Activated T-cell treated with anti-CD3 and anti-CD28 coated beads for 48 hours (primary cell): ENCODE data around the gene ADAMTSL3.
A peak's percentile ranks its signal among the peaks of the same experiment; 100 is the strongest.

ENCODE experiments used
- DNase-seq: peaks from one replicate; pipeline ENCODE4 v3.0.0-alpha.2; 2020; ENCODE audit warnings: low read depth

ADAMTSL3 gene

DNA sequence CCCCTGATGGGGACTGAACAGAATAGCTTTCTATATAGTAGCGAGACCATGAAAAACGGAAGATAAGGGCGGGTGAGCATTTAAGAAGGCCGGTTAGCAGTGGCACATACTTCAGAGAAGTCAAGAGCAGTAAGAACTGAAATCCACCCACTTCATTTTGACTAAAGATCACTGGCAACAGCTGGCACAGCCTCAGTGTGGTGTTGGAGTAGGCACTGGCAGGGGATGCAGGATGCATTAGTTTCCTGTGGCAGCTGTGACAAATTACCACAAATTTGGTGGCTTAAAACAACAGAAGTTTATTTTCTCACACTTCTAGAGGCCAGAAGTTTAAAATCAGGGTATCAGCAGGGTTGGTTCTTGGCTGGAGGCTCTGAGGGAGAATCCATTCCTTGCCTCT is 176.5 kb downstream of the ADAMTSL3 start:
- no peak for DNase-seq

DNA sequence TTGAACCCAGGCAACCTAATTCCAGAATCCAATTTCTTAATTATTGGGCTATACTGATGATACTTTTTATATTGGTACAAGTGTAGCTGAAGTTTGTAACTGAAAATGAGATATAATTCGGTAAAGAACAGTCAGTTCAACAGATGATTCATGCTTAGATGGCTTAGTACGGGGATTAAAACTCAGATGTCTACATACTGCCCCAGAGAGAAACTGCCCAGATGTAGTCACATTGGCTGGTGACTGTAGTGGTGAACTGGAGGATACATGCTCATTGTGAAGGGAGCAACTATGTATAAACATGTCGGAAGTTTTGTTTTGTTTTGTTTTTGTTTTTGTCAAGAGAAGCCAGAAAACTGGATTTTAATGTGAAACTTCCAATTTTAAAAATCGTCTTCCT is 179.6 kb downstream of the ADAMTSL3 start:
- no peak for DNase-seq

DNA sequence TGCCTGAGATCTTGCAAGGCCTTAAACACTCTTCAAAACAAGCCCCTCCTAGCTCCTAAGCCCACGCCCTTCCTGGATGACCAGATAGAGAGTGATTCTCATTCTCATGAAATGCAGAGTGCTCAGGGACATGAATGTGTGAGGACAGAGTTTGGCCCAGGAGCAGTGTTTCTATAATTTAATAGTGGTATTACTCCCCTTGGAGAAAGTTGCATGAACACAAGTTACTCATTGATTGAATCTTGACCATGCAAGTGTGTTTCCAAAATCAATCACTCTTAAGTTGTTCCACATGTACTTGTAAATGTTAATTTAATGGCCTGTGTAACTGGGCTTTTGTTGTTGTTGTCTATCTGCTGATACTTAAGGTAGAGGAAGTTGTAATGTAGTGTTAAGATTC is 181.6 kb downstream of the ADAMTSL3 start:
- DNase-seq = no peak

DNA sequence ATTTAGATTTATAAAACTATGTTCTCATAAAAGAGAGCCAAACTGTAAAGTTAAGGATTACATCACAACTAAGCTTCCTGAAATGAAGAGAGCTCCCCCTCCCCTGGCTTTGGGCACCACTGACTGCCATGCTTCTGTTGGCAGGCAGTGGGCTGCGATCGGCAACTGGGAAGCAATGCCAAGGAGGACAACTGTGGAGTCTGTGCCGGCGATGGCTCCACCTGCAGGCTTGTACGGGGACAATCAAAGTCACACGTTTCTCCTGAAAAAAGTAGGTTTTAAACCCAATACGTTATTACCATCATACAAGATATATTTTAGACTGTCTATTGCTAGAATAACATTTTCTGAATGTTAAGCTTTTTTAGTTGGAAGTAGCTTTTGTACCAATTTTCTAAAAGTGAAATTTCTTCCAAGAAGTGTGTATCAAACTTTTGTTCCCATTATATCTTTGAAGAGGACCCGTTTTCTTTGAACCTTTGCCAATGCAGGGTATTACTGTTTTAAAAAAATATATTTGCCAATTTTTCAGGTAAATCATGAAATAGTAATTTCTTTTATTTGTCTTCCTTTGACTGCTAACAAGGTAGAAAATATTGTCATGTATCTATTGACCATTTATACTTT is 184.1 kb downstream of the ADAMTSL3 start:
- peak; percentile 3 for DNase-seq

DNA sequence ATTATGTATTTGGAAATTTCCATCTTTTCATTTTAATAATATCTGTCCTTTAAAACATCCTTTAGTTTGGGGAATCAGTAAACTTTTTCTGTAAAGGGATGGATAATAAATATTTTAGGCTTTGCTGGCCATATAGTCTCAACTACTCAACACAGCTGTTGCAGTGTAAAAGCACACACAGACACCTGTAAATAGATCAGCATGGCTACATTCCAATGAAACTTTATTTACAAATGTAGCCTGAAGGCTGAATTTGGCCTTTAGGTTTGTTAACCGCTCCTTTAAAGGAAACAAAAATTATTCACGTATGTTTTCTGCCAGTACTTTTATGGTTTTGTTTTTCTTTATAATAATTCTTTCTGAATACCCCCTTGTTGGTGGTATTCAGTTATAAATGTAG is 184.8 kb downstream of the ADAMTSL3 start:
- DNase-seq = no peak

DNA sequence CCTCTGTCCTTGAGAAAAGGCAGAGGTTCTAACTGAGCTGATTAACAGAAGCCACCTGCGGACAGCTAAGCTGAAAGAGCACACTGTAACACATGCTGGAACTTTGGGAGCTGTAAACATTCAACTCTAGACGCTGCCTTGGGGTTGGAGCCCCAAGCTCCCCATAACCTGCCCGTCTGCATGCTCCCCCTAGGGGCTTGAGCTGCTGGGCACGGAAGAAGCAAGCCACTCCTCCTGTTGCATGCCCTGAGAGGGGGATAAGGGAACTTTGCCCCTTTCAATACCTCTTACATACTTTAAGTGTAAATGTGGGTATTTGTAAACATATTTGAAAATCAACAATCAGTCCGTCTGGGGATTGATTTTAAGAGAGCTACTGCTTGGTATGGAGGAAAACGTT is 188.4 kb downstream of the ADAMTSL3 start:
- DNase-seq = no peak

DNA sequence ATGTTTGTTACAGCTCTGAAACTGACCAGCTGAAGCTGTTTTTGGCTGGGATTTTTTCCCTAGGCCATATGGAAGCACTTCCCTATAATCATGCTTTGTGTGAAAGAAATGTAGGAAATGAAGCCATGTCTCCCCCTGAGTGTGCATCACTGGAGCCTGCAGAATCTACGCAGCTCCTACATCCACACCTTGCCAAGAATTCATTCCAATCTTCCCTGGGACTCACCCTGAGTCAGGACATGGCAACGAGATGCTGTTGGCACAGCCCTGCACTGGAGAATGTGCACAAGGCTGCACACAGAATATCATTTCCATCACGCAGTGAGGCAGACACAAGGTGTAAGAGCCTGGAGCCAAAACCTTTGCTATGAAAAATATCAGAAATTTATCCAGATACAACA is 189.5 kb downstream of the ADAMTSL3 start:
- no peak for DNase-seq

DNA sequence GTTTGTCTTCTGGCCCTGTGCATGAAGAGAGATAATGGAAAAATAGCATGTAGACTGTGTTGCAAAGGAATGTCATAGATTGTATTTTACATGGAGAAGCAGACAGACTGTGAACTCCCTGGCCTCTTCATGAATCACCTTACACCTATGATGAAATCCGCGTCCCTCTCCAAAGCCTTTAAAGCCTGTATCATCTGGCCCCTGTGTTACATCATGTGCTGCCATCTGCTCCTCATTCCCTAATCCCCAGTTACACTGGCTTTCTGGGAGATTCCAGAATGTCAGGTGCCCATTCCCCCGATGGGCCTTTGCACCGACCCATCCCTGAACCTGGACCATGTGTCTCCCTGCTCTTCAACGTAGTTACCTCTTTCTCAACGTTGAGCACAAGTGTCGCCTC is 190.8 kb downstream of the ADAMTSL3 start:
- no peak for DNase-seq

DNA sequence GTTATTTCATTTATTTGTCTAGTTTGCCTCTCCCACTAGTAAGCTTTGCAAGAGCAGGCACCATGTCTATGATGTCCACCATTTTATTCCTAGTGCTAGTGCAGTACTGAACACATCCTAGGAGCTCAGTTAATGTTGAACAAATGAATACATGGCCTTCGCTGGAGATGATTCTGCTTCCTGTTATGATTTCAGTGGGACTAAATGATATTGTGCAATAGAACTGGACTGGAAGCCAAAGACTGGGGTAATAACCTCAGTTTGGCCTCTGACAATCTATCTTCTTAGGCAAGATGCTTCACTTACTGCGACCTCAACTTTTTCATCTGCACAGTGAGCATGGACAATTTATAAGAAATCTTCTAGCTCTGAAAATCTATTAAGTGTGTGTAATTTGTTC is 191.3 kb downstream of the ADAMTSL3 start:
- no peak for DNase-seq

DNA sequence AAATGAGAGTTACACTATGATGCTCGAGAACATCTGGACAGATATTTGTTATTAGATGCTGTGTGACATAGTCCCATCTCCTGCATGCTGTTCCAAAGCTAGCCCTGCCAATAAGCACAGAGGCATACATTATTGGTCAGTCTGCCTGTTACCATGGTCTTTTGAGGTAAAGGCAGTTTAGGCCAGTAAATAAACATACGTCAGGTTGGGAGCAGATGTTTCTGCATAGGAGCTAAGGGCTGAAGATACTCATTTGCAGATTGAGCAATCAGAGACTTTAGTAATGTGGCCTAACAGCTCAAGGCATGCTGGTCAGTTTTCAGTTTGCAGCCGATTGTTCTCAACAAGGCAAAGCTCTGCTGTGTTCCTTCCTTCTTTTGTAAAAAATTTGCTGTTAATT is 192.9 kb downstream of the ADAMTSL3 start:
- no peak for DNase-seq

DNA sequence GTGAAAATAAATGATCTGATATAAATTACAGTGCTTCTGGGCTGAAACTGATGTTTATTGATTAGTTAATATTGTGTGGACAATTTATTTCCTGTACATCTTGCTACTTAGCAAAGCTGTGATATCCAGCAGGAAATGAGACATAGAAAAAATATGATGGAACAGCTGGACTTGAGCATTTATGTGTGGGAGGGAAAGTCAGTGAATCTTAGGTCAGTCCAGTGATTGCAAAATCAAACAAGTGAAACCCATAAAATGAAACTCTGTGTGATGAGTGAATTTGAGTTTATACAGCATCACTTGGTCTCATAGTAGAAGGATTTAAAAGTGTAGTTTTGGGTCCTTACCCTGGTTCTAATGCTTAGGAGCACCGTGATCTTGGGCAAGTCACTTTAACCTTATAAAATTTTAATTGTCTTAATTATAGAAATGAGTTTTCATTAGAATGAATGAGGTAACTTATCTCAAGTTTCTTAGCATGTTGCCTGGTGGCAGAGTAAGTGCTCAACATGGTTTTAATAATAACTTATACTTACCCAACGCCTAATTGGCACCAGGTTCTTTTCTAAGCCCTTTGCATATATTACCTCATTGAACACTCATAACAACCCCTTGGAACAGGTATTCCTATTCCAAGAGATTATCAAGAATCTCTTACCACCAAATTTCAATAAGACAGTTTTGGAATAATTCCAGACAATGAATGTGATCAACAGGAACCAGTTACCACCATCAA is 194.6 kb downstream of the ADAMTSL3 start:
- no peak for DNase-seq

DNA sequence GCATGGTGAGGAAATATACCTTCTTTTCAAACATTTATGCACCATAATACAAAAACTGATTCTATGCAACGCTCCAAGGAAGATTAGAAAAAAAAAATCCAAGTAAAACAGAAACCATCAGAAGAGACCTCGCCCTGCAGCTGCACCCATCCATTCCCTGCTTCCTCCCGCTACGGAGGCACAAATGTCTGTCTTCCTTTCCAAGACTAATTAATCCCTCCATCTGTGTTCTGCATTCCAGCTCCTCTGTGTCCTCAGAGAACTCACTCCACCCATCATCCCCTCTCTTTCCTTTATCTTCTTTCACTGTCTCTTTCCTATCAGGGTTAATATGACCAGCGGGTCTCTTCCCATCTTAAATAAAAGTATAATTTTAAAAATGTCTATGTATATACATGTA is 196.1 kb downstream of the ADAMTSL3 start:
- DNase-seq = no peak

DNA sequence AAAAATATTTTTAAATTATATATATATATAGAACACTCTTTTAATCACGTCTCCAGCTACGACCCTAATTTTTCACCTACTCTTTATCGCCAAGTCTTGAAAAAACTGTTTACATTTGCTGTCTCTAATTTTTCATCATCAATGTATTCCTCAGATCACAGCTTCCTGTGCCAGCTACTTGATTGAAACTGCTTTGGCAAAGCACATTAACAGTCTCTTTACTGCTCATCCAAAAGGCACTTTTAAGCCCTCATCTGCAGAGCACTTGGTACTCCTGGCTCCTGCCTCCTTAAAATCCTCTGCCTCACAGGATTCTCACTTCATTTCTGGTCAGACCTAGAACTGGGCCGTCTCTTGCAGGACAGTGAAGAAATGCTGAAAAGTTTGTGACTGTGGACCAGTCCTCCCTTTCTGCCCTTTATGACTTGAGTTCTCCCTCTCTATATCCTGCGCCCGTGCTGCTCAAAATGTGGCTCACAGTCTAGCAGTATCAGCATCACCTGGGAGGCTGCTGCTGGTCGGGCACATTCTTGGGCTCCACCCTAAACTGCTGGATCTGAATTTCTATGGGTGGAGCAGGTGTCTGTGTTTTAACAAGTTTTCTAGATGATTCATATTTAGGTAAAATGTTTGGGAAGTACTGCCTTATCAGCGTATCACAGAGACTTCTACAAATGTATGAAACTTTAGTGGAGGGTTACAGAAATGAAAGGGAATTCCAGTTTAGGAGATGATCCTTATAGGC is 196.8 kb downstream of the ADAMTSL3 start:
- DNase-seq = no peak

DNA sequence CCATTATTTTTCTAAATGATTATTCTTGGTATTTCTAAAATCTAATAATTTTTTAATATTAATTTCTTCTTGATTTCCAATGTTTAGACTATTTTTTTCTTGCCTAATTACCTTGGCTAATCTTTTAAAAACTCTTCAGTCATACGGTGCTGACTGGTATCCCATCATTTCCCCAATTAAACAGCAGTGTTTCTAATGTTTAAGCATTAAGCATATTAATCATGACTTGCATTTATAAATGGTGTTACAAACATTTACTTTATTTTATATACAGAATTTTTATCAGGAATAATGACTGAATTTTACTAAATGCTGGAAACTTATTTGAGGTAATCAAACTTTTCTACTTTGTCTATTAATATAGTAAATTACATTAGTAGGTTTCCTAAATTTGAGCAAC is 199.3 kb downstream of the ADAMTSL3 start:
- DNase-seq = no peak

DNA sequence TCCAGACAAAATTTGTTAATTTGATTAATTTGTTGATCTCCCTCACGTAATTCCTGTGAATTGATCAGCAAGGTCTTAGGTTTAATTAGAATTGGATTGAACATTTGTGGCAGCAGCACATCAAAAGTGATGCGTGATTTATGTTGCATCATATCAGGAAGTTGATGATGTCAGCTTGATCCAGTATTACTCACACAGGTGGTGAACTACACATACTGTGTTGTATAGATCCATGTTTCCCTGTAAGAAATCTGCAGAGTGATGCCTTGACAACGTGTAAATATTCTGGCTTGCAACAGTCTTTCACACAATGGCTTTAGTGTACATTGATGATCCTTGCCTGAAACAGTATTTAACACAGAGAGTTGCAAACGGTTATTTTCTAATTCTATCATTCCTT is 200.4 kb downstream of the ADAMTSL3 start:
- no peak for DNase-seq

DNA sequence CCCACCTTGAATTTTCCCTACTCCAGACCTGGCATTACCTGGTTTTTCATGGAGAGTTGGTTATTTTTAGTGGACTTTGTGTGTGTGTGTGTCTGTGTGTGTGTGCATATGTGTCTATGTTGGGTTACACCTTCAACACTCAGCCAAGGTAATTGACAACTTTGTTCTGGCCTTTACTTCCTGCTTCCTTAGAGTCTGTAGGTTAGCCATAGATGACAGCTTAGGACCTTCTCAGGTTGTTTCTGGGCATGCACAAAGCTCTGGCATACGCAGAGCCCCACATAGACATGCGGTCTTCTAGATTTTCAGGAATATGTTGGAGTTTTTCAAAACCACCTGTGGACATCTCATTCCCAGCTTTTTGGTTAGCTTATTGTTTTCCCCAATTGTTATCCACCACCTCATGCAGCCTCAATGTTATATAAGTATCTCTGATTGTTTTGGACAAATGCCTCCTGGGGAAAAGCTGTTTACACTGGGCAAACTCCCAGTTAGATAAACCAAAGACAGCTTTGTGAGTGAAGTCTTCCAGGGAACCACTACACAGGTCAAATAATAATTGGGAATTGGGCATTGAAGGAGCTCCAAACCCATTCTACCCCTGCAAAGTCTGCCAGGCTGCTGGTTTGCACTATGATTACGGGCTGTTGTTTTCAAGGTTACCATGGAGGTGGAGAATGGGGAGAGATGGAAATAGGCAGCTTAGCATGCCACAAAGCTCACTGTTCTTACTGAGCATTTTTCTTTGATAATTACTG is 201.2 kb downstream of the ADAMTSL3 start:
- no peak for DNase-seq

DNA sequence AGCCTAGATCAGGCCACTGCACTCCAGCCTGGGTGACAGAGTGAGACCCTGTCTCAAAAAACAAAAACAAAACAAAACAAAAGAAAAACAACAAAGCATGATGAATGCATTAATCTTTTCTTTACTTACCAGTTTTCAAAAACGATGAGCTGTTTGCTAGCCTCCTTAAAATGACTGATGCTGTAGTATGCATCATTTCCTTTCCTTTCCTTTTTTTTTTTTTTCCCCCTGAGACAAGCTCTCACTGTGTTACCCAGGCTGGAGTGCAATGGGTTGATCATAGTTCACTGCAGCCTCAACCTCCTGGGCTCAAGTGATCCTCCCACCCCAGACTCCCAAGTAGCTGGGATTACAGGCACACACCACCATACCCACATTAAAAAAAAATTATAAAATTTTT is 202.0 kb downstream of the ADAMTSL3 start:
- no peak for DNase-seq

DNA sequence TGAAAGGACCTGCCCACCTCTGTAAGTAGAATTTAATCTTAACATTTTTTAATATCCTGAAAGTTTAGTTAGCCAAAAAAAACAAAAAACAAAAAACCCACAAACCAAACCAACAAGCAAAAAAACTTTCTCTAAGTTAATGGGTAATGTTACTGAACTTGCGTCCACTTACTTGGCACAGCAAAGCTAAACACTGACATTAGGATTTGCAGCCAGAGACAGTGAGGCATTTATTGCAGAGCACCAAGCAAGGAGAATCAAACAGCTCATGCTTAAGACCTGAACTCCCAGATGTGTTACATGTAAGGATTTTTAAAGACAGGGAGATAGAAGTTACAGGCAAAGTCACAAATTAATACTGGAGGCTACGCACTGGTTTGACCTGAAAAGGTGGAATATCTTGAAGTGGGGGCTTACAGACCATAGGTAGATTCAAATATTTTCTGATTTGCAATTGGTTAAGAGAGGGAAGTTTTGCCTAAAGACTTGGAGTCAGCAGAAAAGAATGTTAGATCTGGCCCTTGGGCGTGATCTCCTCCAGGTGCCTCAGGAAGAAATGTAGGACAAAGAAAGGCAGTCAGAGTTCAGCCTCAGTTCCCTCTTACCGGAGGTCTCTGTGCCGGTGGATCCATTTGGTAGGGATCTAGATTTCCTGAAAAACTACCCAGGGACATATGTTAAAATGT is 205.0 kb downstream of the ADAMTSL3 start:
- DNase-seq = no peak

DNA sequence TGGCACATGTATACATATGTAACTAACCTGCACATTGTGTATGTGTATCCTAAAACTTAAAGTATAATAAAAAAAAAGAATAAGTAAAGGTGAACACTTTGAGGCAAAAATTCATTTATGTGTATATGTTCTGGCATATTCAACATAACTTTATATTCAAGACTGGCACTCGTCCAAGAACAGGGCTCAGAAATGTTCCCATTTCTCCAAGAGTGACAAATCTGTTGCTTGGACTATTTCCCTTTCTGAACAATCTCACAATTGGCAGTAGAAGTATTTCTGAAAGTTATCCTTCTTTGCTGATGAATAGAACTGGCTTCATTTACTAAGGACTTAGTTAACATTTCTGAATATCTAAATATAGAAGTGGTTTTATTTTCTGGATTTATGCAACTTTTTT is 212.8 kb downstream of the ADAMTSL3 start:
- DNase-seq = no peak

DNA sequence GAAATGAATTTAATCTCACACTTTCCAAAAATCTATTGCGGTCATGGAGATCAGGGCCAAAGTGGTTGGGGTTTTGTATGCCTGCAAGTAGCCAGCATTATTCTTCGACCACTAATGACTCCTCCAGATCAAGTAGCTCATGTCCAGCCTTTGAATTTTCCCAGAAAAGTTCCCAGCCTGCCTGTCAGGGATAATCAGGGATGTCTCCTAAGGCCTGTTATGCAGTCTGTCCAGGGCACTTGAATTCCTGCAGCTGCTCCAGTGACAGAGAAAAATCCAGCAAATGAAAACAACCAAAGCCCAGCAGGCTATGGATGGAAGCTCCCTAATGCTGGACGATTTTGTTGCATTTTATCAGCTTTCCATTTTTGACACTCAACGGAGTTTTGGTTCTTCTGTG is 215.4 kb downstream of the ADAMTSL3 start:
- DNase-seq = no peak

DNA sequence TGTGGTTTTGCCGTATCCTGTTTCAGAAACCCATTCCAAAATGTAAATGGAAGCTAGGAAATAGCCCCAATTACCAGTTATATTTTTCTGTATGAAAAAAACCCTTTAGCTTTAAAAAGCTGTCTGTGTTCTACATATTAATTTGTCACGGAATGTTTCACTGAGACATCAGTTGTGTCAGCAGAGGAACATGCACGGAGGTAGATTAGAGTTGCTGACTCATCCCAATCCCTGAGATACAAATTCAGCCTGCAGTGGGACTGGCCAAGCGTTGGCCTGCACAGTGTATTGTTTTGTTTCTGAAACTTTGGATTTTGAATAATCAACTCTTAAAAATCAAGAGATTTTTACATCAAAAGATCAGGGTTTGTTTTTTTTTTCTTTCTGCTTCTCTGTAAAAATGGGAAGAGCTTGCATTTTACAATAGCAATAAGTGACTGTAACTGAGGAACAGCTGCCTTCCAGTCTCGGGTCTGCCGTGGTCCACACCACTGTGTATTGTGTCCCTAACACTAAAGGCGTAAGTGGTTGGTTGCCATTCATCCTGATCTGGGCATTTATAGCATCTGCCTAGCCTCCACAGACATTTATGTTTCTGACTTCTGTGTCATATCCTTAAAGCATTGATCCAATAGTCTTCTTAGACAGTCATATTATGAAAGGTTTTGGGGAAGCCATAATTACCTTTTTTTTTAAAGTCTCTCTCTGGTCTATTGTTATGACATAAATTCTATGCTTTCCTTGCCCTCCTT is 218.1 kb downstream of the ADAMTSL3 start:
- no peak for DNase-seq
